ENCODE measurements around the gene ACER3. TPM values are rescaled to one million over a fixed set of nuclear protein-coding genes. Genes with fewer than 3 reads are reported as not detected.
"Not testable (repeated sequence)": the region's sequence is repeated elsewhere in the genome, so short reads cannot be mapped to it uniquely, and the experiment has no call there.

Gene ACER3
- total RNA-seq, 1 donor from 2014 or later = 25.7 TPM

- Mint-ChIP-seq H3K27me3 (ENCODE audit: unreplicated experiment) (no peaks in the 10 kb centered on the region), H3K36me3 (ENCODE audit: unreplicated experiment) (peaks cover 22% of the 10 kb centered on the region), H3K4me1 (ENCODE audit: low read depth, unreplicated experiment) (no peaks in the 10 kb centered on the region), H3K9me3 (ENCODE audit: unreplicated experiment) (peaks cover 3% of the 10 kb centered on the region), H3K4me3 (ENCODE audit: unreplicated experiment) (no peak overlapping the region), H3K27ac (ENCODE audit: unreplicated experiment) (no peak overlapping the region)
- TF ChIP-seq, protein P1, sequence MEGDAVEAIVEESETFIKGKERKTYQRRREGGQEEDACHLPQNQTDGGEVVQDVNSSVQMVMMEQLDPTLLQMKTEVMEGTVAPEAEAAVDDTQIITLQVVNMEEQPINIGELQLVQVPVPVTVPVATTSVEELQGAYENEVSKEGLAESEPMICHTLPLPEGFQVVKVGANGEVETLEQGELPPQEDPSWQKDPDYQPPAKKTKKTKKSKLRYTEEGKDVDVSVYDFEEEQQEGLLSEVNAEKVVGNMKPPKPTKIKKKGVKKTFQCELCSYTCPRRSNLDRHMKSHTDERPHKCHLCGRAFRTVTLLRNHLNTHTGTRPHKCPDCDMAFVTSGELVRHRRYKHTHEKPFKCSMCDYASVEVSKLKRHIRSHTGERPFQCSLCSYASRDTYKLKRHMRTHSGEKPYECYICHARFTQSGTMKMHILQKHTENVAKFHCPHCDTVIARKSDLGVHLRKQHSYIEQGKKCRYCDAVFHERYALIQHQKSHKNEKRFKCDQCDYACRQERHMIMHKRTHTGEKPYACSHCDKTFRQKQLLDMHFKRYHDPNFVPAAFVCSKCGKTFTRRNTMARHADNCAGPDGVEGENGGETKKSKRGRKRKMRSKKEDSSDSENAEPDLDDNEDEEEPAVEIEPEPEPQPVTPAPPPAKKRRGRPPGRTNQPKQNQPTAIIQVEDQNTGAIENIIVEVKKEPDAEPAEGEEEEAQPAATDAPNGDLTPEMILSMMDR (IDR thresholded peaks at IDR 0.05; ENCODE audit: partially characterized antibody, unreplicated experiment) = no peak
- DNase-seq = no peak
Measured at GRCh38 chr11:76962583-76963416, 102.1 kb downstream of the ACER3 start.

DNA sequence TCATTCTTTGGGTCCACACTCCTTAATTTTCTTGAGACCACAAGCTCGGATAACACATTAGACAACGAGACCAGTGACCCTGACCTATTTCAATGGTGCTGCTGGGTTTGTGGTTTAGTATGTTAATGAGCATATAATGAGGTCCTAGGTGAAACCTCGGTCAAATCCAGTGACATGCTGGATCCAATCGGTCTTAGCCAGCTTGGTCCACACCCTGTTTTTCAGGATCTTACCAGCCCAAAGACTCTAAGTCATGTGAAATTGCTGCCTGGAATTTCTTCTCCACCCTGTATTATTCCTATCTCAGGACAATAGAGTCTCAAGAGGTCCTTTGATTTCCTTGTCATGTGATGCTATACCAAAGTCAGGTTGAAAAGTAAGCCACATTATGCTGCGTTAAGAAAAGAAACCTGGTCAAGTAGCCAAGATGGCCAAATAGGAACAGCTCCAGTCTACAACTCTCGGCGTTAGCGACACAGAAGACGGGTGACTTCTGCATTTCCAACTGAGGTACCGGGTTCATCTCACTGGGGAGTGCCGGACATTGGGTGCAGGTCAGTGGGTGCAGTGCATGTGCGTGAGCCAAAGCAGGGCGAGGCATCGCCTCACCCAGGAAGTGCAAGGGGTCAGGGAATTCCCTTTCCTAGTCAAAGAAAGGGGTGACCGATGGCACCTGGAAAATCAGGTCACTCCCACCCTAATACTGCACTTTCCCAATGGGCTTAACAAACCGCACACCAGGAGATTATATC is 102.9 kb downstream of the ACER3 start:
- H3K4me1 Mint-ChIP-seq (ENCODE audit: low read depth, unreplicated experiment); DNase-seq; H3K9me3 Mint-ChIP-seq (ENCODE audit: unreplicated experiment); H3K4me3 Mint-ChIP-seq (ENCODE audit: unreplicated experiment); H3K27ac Mint-ChIP-seq (ENCODE audit: unreplicated experiment); H3K27me3 Mint-ChIP-seq (ENCODE audit: unreplicated experiment): not testable (repeated sequence)
- H3K36me3 Mint-ChIP-seq (ENCODE audit: unreplicated experiment) = peaks cover 22% of the 10 kb centered on the region

DNA sequence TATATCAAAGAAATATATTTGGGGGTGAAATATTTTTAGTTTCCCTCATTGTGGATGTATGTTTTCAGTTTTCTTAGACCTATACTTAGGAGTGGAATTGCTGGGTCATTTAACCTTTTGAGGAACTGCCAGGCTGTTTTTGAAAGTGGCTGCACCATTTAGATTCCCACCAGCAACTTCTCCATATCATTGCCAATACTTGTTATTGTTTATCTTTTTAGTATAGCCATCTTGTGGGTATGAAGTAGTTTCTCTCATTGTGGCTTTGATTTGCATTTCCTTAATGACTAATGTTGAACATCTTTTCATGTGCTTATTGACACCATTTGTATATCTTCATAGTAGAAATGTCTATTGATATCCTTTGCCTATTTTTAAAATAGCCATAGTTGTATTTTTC is 111.3 kb downstream of the ACER3 start:
- no peak for DNase-seq
- TF ChIP-seq, protein P1 (IDR thresholded peaks at IDR 0.05; ENCODE audit: partially characterized antibody, unreplicated experiment) = no peak
- Mint-ChIP-seq H3K36me3 (ENCODE audit: unreplicated experiment) (peaks cover 5% of the 10 kb centered on the region), H3K4me3 (ENCODE audit: unreplicated experiment) (no peak overlapping the region), H3K27ac (ENCODE audit: unreplicated experiment) (no peak overlapping the region), H3K9me3 (ENCODE audit: unreplicated experiment) (peaks cover 2% of the 10 kb centered on the region), H3K4me1 (ENCODE audit: low read depth, unreplicated experiment) (no peaks in the 10 kb centered on the region), H3K27me3 (ENCODE audit: unreplicated experiment) (peaks cover 4% of the 10 kb centered on the region)

DNA sequence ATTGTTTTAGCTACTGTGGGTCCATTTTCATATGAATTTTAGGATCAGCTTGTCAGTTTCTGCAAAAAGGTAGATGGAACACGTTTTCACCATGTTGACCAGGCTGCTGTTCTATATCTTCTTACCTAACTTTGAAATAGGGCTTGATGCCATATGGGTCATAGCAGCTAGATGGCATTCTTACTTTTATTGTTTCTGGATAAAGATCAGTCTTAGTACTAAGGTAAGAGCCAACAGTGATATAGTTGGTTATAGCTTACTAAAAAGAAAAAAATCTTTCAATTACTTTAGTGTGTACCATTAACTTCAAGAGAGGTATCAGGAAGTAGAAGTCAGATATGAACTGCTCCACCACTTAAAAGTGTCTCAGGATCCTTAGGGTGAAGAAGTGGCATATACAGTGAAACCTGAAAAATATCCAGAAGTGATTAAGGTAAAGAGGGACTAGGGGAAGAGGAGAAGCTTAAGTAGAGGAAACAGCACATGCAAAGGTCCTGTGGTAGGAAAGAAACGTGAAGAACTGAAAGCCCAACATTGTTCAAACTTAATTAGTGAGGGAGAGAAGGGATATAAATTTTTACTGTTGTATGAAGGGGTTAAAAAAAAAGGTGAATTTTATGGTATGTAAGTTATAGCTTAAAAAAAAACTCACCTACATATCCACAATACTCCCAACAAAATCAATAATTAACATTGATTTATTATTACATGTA is 113.6 kb downstream of the ACER3 start:
- H3K36me3 Mint-ChIP-seq (ENCODE audit: unreplicated experiment) = peaks cover 5% of the 10 kb centered on the region
- no peaks in the 10 kb centered on the region for H3K4me1 Mint-ChIP-seq (ENCODE audit: low read depth, unreplicated experiment)
- H3K9me3 Mint-ChIP-seq (ENCODE audit: unreplicated experiment) = peaks cover 2% of the 10 kb centered on the region
- TF ChIP-seq, protein P1 (IDR thresholded peaks at IDR 0.05; ENCODE audit: partially characterized antibody, unreplicated experiment) = no peak
- DNase-seq = no peak
- H3K27me3 Mint-ChIP-seq (ENCODE audit: unreplicated experiment) = peaks cover 2% of the 10 kb centered on the region
- no peak overlapping the region for H3K4me3 Mint-ChIP-seq (ENCODE audit: unreplicated experiment)
- no peak overlapping the region for H3K27ac Mint-ChIP-seq (ENCODE audit: unreplicated experiment)

GRCh38 chr11:76975513-76975912 is 114.8 kb downstream of the ACER3 start:
- no peak for DNase-seq
- Mint-ChIP-seq H3K27me3 (ENCODE audit: unreplicated experiment) (peaks cover 2% of the 10 kb centered on the region), H3K27ac (ENCODE audit: unreplicated experiment) (no peak overlapping the region), H3K4me3 (ENCODE audit: unreplicated experiment) (no peak overlapping the region), H3K9me3 (ENCODE audit: unreplicated experiment) (peaks cover 2% of the 10 kb centered on the region), H3K4me1 (ENCODE audit: low read depth, unreplicated experiment) (no peaks in the 10 kb centered on the region), H3K36me3 (ENCODE audit: unreplicated experiment) (peaks cover 5% of the 10 kb centered on the region)
- TF ChIP-seq, protein P1 (IDR thresholded peaks at IDR 0.05; ENCODE audit: partially characterized antibody, unreplicated experiment) = no peak

Measured in glutamatergic neuron (in vitro differentiated cells).